ENCODE data around the gene ELP4. TPM values are rescaled to one million over a fixed set of nuclear protein-coding genes. Genes with fewer than 3 reads are reported as not detected.

Gene ELP4
- total RNA-seq, 1 donor from 2014 or later: 147 TPM

GRCh38 chr11:31817621-31818424, 308.3 kb downstream of the ELP4 start:
- Histone ChIP-seq H3K36me3 (no peaks in the 10 kb centered on the region), H4K20me1 (ENCODE audit: low read depth) (peaks cover 42% of the 10 kb centered on the region), H3K4me2 (peak overlapping the region; percentile 98), H3K79me2 (ENCODE audit: low read depth) (no peaks in the 10 kb centered on the region), H3K9me3 (ENCODE audit: low read depth) (no peaks in the 10 kb centered on the region), H3K27ac (no peak overlapping the region), H2AFZ (replicated peaks) (peak overlapping the region; percentile 80), H3K4me3 (peak overlapping the region; percentile 91), H3K9ac (no peak overlapping the region), H3K27me3 (peaks cover 100% of the 10 kb centered on the region), H3F3A (ENCODE audit: low read depth) (peaks cover 92% of the 10 kb centered on the region), H3K4me1 (peaks cover 83% of the 10 kb centered on the region)
- Mint-ChIP-seq H3K36me3 (peaks cover 2% of the 10 kb centered on the region), H3K27me3 (ENCODE audit: insufficient read depth, low read depth) (peaks cover 75% of the 10 kb centered on the region), H3K4me3 (peak overlapping the region; percentile 91), H3K27ac (no peak overlapping the region), H3K9me3 (no peaks in the 10 kb centered on the region), H3K4me1 (peaks cover 43% of the 10 kb centered on the region)
- no peak for TF ChIP-seq EZH2phosphoT487 (IDR thresholded peaks at IDR 0.05)
- no peak for TF ChIP-seq EZH2 (IDR thresholded peaks at IDR 0.05)
- TF ChIP-seq CTCF (IDR thresholded peaks at IDR 0.05): no peak
- DNase-seq (ENCODE audit: low spot score): peak; percentile 79

- Histone ChIP-seq H3K9me3 (ENCODE audit: low read depth) (no peaks in the 10 kb centered on the region), H3K4me2 (peak overlapping the region; percentile 98), H3F3A (ENCODE audit: low read depth) (peaks cover 92% of the 10 kb centered on the region), H4K20me1 (ENCODE audit: low read depth) (peaks cover 42% of the 10 kb centered on the region), H2AFZ (replicated peaks) (peak overlapping the region; percentile 80), H3K4me1 (peaks cover 83% of the 10 kb centered on the region), H3K27me3 (peaks cover 100% of the 10 kb centered on the region), H3K9ac (no peak overlapping the region), H3K79me2 (ENCODE audit: low read depth) (no peaks in the 10 kb centered on the region), H3K4me3 (peak overlapping the region; percentile 91), H3K36me3 (no peaks in the 10 kb centered on the region), H3K27ac (no peak overlapping the region)
- Mint-ChIP-seq H3K9me3 (no peaks in the 10 kb centered on the region), H3K27ac (no peak overlapping the region), H3K4me3 (peak overlapping the region; percentile 91), H3K36me3 (peaks cover 2% of the 10 kb centered on the region), H3K4me1 (peaks cover 42% of the 10 kb centered on the region), H3K27me3 (ENCODE audit: insufficient read depth, low read depth) (peaks cover 80% of the 10 kb centered on the region)
- DNase-seq (ENCODE audit: low spot score): no peak
- TF ChIP-seq EZH2phosphoT487 (IDR thresholded peaks at IDR 0.05) (peak; percentile 18), CTCF (IDR thresholded peaks at IDR 0.05) (no peak), EZH2 (IDR thresholded peaks at IDR 0.05) (peak; percentile 58)
Measured at GRCh38 chr11:31818425-31818755, 308.8 kb downstream of the ELP4 start.

GRCh38 chr11:31818874-31819331, 309.3 kb downstream of the ELP4 start:
- Histone ChIP-seq H4K20me1 (ENCODE audit: low read depth) (peaks cover 42% of the 10 kb centered on the region), H3K79me2 (ENCODE audit: low read depth) (no peaks in the 10 kb centered on the region), H3K27me3 (peaks cover 100% of the 10 kb centered on the region), H3K9ac (no peak overlapping the region), H3F3A (ENCODE audit: low read depth) (peaks cover 92% of the 10 kb centered on the region), H2AFZ (replicated peaks) (no peak overlapping the region), H3K4me1 (peaks cover 85% of the 10 kb centered on the region), H3K36me3 (no peaks in the 10 kb centered on the region), H3K4me2 (peak overlapping the region; percentile 98), H3K27ac (no peak overlapping the region), H3K4me3 (no peak overlapping the region), H3K9me3 (ENCODE audit: low read depth) (no peaks in the 10 kb centered on the region)
- Mint-ChIP-seq H3K9me3 (no peaks in the 10 kb centered on the region), H3K4me1 (peaks cover 42% of the 10 kb centered on the region), H3K4me3 (peak overlapping the region; percentile 91), H3K27me3 (ENCODE audit: insufficient read depth, low read depth) (peaks cover 83% of the 10 kb centered on the region), H3K36me3 (peaks cover 2% of the 10 kb centered on the region), H3K27ac (no peak overlapping the region)
- TF ChIP-seq EZH2 (IDR thresholded peaks at IDR 0.05): peak; percentile 21
- no peak for TF ChIP-seq CTCF (IDR thresholded peaks at IDR 0.05)
- peak; percentile 39 for DNase-seq (ENCODE audit: low spot score)

Measured in neural progenitor cell (in vitro differentiated cells).